VCaP (cell line): ENCODE measurements around the gene RPS28.
A peak's percentile ranks its signal among the peaks of the same experiment; 100 is the strongest.
"Not testable (repeated sequence)": the region's sequence is repeated elsewhere in the genome, so short reads cannot be mapped to it uniquely, and the experiment has no call there.

ENCODE experiments used
- H3K27ac ChIP-seq: fragments of 450-650 bp; 2 replicates; pipeline ENCODE4 v1.5.1; 2017
- CTCF ChIP-seq: fragments of 450-650 bp; conservative IDR thresholded peaks from 2 replicates; pipeline ENCODE4 v1.5.1; 2017; ENCODE audit warnings: mild to moderate bottlenecking, moderate library complexity

The RPS28 gene

GRCh38 chr19:8316351-8317125 is 4.8 kb upstream of the RPS28 start:
- H3K27ac ChIP-seq: no peak overlapping the region
- TF ChIP-seq CTCF: no peak

GRCh38 chr19:8318835-8319234 is 2.5 kb upstream of the RPS28 start:
- not testable (repeated sequence) for H3K27ac ChIP-seq

GRCh38 chr19:8319807-8320520 is 1.3 kb upstream of the RPS28 start:
- TF ChIP-seq CTCF: no peak
- peak overlapping the region; percentile 82; the same call in 1 of the 2 replicates for H3K27ac ChIP-seq

DNA sequence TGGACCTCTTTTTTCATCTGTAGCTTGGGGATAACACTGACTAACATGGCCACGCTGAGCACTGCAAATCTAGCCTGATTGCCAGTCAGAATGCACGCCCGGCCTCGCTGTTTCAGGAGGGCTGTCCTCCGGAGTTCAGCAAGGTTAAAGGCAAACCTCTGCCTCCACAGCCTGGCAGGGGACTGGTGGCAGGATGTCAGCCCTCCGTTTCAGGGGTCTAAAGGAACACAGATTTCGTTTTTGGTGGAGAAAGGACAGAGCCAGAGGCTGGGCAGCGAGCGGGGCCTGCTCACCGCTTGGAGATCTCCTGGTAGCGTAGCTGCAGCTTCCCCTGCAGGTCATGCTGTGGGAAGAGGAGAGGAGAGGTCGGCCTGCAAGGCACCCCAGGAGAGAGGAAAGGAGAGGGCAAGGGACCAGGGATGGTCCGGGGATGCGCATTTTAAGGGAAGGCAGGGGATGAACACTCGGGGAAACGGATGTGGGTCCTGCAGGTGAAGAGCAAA is 681 bp upstream of the RPS28 start:
- TF ChIP-seq CTCF: no peak
- H3K27ac ChIP-seq: peak overlapping the region; percentile 82

DNA sequence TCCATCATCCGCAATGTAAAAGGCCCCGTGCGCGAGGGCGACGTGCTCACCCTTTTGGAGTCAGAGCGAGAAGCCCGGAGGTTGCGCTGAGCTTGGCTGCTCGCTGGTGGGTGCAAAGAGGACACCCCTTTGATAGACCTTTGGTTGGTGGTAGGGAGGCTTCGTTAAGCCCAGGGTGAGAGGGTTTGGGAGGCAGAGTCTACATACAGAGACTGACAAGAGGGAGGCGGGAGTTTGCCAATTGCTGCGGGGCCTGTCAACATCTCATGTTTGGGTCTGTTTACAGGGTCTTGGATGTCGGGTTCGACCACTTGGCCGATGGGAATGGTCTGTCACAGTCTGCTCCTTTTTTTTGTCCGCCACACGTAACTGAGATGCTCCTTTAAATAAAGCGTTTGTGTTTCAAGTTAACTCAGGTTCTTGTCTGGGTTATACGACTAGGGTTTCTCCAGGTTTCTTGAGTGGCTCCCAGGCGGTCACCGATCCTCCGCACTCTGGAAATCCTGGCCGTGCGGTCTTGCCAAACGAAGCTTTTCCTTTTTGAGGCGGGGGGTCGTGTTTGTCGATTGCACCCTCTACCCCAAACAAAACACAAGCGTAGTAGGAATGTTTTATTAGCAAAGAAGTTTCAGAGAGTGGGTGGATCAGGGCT is 816 bp downstream of the RPS28 start:
- peak overlapping the region; percentile 82 for H3K27ac ChIP-seq
- TF ChIP-seq CTCF: no peak

- peak overlapping the region; percentile 82; the same call in 1 of the 2 replicates for H3K27ac ChIP-seq
- no peak for TF ChIP-seq CTCF
Observed at GRCh38 chr19:8322638-8322997, 1.3 kb downstream of the RPS28 start.

- no peak overlapping the region for H3K27ac ChIP-seq
Observed at GRCh38 chr19:8323781-8324185, 2.5 kb downstream of the RPS28 start.

More at GRCh38 chr19:8323781-8324185, 2.5 kb downstream of the RPS28 start:
- TF ChIP-seq CTCF: no peak
